GM18511 (cell line): ENCODE results near the gene ZCCHC13.
"Not testable (repeated sequence)": the region's sequence is repeated elsewhere in the genome, so short reads cannot be mapped to it uniquely, and the experiment has no call there.

ENCODE experiments used
- ATAC-seq: cut with Tn5 transposase; IDR thresholded peaks from one replicate; pipeline ENCODE4 v1.9.1; 2021; ENCODE audit warnings: mild to moderate bottlenecking, moderate library complexity; ENCODE audit not compliant: unreplicated experiment

ZCCHC13 gene

DNA sequence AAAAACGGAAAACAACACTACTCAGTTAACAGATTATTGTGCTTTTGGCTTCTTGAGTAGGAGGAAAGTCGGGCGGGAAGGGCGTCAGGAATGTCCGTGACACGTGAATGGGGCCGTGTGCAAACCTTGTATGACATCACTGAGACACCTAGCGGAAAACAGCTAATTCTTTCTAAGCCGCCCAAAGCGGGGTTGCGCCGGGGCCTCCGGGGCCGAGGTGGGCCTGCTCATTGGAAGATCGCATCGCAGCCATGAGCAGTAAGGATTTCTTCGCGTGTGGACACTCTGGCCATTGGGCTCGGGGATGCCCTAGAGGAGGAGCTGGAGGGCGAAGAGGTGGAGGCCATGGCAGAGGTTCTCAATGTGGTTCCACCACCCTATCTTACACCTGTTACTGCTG, at the start of gene ZCCHC13:
Gene ZCCHC13 (plus strand): TSS at position 165 of the 400 bp plus-strand sequence. CDS start 87 bp downstream, at position 252.
- ATAC-seq, result no peak

GRCh38 chrX:74258111-74258510, 45.9 kb upstream of the ZCCHC13 start:
- ATAC-seq, result not testable (repeated sequence)

DNA sequence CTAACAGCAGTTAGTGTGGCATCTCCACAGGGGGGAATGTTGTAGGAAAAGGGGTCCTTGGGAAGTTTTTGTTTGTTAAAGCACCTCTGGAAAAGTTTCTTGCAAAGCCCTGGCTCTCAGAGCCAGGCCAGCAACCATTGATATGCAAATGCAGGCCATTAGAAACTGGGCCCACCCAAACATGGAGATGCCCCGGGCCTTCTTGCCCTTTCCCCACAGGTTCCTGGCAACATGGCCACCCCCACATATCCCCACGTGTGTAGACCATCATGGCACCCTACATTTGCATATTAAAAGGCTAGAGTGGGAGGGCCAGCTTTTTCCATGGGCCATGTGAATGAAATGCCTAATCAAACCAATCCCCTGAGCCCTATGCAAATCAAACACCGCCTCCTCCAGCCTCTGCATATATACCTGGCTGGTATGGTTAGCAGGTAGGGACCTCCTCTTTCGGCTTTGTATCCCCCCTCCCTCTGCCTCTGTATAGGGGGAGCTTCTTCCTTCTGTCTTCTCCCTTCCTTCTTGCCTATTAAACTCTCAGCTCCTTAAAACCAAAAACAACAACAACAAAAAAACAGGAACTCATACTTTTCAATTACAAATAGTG, 44.0 kb upstream of the ZCCHC13 start:
- no peak for ATAC-seq

GRCh38 chrX:74262452-74263209, 41.3 kb upstream of the ZCCHC13 start:
- no peak for ATAC-seq

DNA sequence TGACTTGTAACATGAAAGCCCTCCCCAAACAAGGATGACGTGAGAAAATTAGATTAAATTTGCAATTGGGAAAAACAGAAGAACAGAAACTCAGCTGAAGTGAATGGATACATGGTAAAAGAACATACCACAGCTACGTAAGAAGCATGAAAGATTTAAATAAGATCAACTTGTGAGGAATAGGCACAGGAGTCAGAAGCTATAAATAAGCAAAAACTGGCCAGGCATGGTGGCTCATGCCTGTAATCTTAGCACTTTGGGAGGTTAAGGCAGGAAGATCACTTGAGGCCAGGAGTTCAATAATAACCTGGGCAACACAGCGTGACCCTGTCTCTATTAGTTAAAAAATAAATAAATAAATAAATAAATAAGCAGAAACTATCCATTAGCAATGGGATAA, 33.6 kb upstream of the ZCCHC13 start:
- no peak for ATAC-seq

GRCh38 chrX:74272230-74272629, 31.8 kb upstream of the ZCCHC13 start:
- peak; percentile 66 for ATAC-seq

GRCh38 chrX:74274516-74274915, 29.5 kb upstream of the ZCCHC13 start:
- no peak for ATAC-seq

GRCh38 chrX:74277320-74277719, 26.7 kb upstream of the ZCCHC13 start:
- no peak for ATAC-seq

DNA sequence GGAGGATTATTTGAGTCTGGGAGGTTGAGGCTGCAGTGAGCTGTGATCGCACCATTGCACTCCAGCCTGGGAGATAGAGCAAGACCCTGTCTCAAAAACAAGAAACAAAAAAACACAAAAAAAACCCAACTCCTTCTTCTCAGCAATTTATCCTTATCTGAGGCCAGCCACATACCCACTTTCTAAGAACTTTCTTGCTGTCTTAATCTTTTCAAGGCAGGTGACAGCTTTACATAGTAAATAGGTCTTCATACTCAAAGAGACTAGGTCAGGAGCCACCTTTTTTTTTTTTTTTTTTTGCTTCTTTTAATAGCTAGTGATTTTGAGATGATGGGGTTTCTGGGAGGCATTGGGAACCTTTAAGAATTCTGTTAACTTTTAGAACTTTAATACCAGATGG, 26.1 kb upstream of the ZCCHC13 start:
- ATAC-seq, result no peak

- ATAC-seq, result peak; percentile 74
Measured at GRCh38 chrX:74280759-74281158, 23.2 kb upstream of the ZCCHC13 start.

GRCh38 chrX:74284391-74284952, 19.5 kb upstream of the ZCCHC13 start:
- ATAC-seq, result no peak

DNA sequence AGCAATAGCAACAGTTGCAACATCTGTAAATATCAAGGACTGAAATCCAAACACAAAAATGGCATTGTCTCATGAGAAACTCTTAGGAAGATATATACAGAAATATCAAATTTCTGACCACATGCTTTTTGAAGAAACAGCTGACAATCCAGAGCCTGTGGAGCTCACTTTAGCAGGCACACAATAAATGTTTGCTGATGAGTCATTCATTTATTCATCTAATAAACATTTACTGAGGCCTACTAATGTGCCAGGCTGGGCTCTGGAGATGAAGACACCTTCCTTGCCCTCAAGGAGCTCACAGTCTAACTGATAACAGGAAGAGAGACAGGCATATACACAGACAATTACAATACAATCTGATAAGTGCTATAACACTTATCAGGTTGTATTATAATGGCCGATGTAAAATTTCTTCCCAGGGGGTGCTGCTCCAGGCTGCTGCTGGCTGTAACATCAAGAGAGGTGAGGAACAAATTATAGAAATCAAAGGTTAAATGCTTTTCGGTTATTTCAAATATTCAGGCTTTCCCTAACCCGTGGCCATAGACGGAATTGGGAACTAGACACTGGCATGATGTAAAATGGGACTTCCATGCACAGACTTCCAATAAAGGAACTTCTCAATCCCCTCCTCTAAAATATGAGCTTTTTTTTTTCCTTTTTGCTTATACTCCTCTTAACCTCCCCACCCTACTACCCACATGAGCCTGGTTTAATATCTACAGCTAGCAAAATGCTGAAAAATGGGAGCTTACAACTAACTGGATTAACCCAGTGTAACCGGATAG, 16.8 kb upstream of the ZCCHC13 start:
- ATAC-seq, result no peak

DNA sequence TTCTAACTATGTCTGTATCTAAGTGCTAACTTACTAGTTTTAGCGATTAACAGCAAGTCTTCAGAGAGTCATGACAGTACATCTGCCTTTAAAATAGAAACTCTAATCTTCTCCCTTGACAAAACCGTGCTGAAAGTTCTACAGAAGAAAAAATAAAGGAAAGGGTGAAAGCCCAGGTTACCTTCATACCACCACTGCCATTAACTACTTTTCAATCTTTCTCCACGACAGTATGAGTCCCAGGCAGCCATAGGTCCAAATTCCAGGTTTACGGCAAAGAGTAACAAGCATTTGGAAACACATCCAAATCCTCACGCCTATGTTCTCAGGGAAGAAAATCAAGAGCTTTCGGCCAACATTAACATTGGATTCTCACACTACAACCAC, 12.4 kb upstream of the ZCCHC13 start:
- ATAC-seq, result no peak

- ATAC-seq, result peak; percentile 85
Measured at GRCh38 chrX:74291964-74292807, 11.8 kb upstream of the ZCCHC13 start.

- no peak for ATAC-seq
Measured at GRCh38 chrX:74292808-74293123, 11.2 kb upstream of the ZCCHC13 start.

DNA sequence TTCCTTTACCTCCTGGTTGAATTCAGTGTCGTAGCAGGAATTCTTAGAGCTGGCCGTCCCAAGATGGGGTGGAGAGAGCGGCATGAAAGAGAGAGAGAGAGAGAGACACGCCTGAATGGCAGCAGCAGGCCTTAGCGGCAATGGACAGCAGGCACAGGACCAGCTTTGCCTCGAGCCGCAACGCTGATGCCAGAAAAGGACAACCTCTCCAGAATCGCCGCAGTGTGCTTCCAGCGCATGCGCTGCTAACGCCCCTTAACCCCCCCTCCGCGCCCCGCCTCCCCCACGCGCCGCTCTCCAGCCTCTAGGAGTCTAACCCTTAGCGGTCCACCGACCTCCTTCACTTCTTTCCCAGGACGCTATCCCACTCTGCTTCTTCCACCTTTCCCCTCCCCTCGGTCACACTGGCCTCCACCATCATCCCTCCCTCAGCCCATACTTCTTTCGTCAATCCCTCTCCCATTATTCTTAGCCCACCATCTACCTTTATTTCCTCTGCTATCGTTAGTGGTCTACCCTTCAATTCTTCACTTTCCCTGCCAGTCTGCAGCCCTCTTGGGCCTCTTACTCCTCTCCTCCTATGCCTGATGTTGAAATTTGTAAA, 10.5 kb upstream of the ZCCHC13 start:
- ATAC-seq, result peak; percentile 47

- no peak for ATAC-seq
Measured at GRCh38 chrX:74295101-74295500, 8.9 kb upstream of the ZCCHC13 start.

DNA sequence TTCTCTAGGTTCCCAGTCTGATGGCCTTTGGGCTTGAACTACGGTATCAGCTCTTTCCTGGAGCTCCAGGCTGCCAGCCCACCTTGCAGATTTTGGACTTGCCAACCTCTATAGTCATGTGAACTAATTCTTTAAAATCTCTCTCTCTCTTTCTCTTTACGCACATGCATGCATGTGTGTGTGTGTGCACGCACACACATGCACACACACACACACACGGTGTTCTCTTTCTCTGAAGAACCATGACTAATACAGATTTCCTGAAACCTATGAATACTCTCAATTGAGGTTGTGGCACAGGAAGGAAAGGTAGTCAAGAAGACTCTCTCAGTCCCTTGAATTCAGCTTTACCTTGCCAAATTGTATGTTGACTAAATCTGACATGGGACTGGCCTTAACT, 6.2 kb upstream of the ZCCHC13 start:
- ATAC-seq, result no peak

DNA sequence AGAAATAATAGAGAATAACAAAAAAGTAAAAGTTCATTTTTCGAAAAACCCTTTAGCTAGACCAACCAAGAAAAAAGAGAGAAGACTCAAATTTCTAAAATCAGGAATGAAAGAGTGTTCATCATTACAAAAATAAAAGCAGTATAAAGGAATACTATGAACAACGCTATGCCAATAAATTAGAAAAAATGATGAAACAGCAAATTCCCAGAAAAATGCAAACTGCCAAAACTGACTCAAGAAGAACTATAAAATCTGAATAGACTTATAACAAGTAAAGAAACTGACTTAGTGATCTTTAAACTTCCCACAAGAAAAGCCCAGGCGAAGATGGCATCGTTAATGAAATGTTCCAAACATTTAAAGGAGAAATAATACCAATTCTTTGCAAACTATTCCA, 3.1 kb upstream of the ZCCHC13 start:
- no peak for ATAC-seq

DNA sequence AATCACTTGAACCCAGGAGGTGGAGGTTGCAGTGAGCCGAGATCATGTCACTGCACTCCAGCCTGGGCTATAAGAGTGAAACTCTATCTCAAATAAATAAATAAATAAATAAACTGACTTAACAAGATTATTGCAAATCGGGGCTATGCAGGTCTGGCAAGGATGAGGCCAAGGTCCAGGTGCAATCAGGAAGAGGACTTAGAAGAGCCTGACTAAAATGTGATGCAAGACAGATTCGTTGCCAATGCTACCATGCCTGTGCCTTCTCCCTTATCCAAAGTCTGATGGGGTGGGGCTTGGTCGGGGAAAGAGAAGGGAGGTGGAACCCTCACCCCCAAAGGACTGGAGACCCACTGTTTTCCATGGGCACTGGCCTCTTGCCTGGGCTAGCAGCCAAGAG, 14.7 kb downstream of the ZCCHC13 start:
- no peak for ATAC-seq
